IMR-90 (cell line): ENCODE measurements around the gene GM2A.

Experiments used
- BHLHE40 ChIP-seq: fragments of 150-350 bp; IDR thresholded peaks from 2 replicates; pipeline ENCODE4 v1.6.1; 2016; ENCODE audit warnings: mild to moderate bottlenecking, low read depth, low read length
- MAFK ChIP-seq: IDR thresholded peaks from 2 replicates; pipeline ENCODE4 v1.6.1; 2012; ENCODE audit warnings: low read depth, low read length, improper control_type of control experiment
- MXI1 ChIP-seq: IDR thresholded peaks from 2 replicates; pipeline ENCODE4 v1.6.1; 2012; ENCODE audit warnings: low read depth, mild to moderate bottlenecking, low read length, moderate library complexity, borderline replicate concordance
- POLR2A ChIP-seq: IDR thresholded peaks from 2 replicates; pipeline ENCODE4 v1.6.1; 2012; ENCODE audit warnings: mild to moderate bottlenecking, low read depth, low read length
- RAD21 ChIP-seq: IDR thresholded peaks from 2 replicates; pipeline ENCODE4 v1.6.1; 2012; ENCODE audit warnings: low read length, improper control_type of control experiment
- USF2 ChIP-seq: fragments of 150-350 bp; IDR thresholded peaks from 2 replicates; pipeline ENCODE4 v1.6.1; 2017; ENCODE audit warnings: mild to moderate bottlenecking, antibody characterized with exemption, low read length, low read depth
- TF ChIP-seq, protein P1 (sequence below): conservative IDR thresholded peaks from 2 replicates; pipeline ENCODE4 v1.5.1; 2012; ENCODE audit warnings: mild to moderate bottlenecking, low read depth, low read length, improper control_type of control experiment

DNA sequence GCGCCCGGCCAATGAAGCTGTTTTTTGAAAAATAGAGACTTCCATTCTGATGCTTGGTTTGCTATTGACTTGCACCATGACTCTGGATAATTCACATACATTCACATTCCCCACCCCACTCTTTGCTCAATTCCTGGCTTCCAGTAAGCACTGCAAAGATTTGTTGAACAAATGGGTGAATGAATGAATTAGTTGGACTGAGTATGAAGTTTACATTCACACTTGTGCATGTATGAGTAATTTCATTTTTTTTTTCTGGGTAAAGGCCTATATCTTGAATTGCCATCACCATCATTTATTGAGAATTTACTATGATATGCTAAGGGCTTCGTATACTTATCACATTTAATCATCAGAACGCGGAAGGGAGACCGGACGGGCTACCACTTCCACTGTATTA is 15.3 kb upstream of the GM2A start:
- TF ChIP-seq POLR2A = no peak
- TF ChIP-seq, protein P1, sequence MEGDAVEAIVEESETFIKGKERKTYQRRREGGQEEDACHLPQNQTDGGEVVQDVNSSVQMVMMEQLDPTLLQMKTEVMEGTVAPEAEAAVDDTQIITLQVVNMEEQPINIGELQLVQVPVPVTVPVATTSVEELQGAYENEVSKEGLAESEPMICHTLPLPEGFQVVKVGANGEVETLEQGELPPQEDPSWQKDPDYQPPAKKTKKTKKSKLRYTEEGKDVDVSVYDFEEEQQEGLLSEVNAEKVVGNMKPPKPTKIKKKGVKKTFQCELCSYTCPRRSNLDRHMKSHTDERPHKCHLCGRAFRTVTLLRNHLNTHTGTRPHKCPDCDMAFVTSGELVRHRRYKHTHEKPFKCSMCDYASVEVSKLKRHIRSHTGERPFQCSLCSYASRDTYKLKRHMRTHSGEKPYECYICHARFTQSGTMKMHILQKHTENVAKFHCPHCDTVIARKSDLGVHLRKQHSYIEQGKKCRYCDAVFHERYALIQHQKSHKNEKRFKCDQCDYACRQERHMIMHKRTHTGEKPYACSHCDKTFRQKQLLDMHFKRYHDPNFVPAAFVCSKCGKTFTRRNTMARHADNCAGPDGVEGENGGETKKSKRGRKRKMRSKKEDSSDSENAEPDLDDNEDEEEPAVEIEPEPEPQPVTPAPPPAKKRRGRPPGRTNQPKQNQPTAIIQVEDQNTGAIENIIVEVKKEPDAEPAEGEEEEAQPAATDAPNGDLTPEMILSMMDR = no peak
- no peak for TF ChIP-seq USF2
- TF ChIP-seq BHLHE40 = no peak
- TF ChIP-seq MAFK = no peak
- TF ChIP-seq MXI1 = no peak
- TF ChIP-seq RAD21 = no peak
